ENCODE data around the gene SMC3. TPM values are rescaled to one million over a fixed set of nuclear protein-coding genes. Genes with fewer than 3 reads are reported as not detected.
A peak's percentile ranks its signal among the peaks of the same experiment; 100 is the strongest.
"Not testable (repeated sequence)": the region's sequence is repeated elsewhere in the genome, so short reads cannot be mapped to it uniquely, and the experiment has no call there.

Gene SMC3
- polyA plus RNA-seq, 2 of the 4 experiments (the other 2 are of a cell fraction) = 59.5 to 60.5 TPM

DNA sequence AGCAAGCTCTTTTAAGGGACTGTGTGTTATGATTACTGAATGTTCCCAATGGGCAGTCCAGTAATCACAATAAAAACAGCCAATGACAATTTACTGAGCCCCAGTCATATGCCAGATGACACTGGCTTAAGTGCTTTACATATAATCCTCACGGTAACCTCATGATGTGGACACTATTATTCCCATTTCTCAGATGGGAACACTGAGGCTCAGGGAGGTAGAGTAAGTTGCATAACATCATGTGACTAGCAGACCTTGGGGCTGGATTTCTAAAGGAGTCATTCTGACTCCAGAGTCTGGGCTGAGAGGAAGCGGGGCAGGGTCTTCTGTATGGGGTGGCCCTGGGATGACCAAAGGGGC is 69.1 kb downstream of the SMC3 start:
- WGBS (ENCODE audit: missing lambda C conversion rate) = 92% methylated on average over 1 of the region's 2 CpGs
- DNase-seq (ENCODE audit: low read depth in 1 of 2, low spot score in 1 of 2) = no peak
- CTCF ChIA-PET = interaction anchor here (1.0 to 4.4 kb wide), 6 partner anchors 21 to 45 kb away, joined by 3 to 20 read pairs (median 5); no protein-coding TSS in a partner anchor
- Histone ChIP-seq H3K9me3 (no peaks in the 10 kb centered on the region), H3K4me2 (peak overlapping the region; percentile 45; the same call in 1 of the 3 replicates), H3K27ac (peak overlapping the region; percentile 64 to 71; a peak in 4 of 6 replicates), H3K4me3 (no peak overlapping the region), H3K4me1 (peaks cover 45% of the 10 kb centered on the region)
- ATAC-seq = no peak
- no peak for FAIRE-seq
- TF ChIP-seq CBX8 (IDR thresholded peaks at IDR 0.05) (no peak), KDM1A (IDR thresholded peaks at IDR 0.05; ENCODE audit: low read depth) (peak; percentile 36; the same call in 1 of the 2 replicates), JUN (IDR thresholded peaks at IDR 0.05) (no peak), SREBF2 (IDR thresholded peaks at IDR 0.05) (no peak)
- POLR2A ChIA-PET = no interaction called here

DNA sequence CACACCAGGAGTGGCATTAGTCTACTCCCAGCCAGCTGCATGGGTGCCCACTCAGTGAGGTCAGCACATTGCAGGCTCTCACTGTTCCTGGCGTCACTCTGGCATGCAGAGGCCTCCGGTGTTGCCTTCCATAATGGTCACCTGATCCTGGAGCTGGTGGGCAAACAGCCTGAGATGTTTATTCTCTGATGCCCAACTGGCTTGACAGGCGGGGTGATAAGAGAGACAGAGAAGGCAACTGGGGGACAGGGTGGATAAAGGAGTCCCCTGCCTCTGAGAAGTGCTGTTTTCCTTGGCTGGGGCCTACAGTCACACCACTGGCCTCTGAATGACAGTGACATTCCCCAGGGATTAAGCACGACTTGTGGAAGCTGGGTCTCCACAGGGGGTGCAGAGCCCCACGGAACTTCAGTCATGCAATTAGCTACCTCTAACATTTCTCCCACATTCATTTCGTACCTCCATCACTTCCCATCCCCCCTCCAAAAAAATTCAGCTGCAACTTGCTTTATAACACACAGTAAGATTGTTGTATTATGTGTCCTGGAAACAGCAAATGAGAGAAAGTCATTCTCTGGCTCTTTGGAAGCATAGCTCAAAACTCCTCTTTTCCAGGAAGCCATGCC is 69.5 kb downstream of the SMC3 start:
- H3K4me3 ChIP-seq = no peak overlapping the region
- FAIRE-seq (no peak), DNase-seq (ENCODE audit: low read depth in 1 of 2, low spot score in 1 of 2) (no peak), ATAC-seq (peak; percentile 2 to 13; a peak in 3 of 6 replicates)
- H3K4me1 ChIP-seq = peaks cover 49% of the 10 kb centered on the region
- POLR2A ChIA-PET = interaction anchor here (0.8 to 1.5 kb wide), 2 partner anchors 36 to 234 kb away, joined by 3 read pairs; partner anchors contain the start of gene PDCD4
- H3K9me3 ChIP-seq = no peaks in the 10 kb centered on the region
- CTCF ChIA-PET = interaction anchor here (0.8 to 4.4 kb wide), 9 partner anchors 9 to 35 kb away, joined by 3 to 20 read pairs (median 3); no protein-coding TSS in a partner anchor
- TF ChIP-seq JUN (IDR thresholded peaks at IDR 0.05) (no peak), ZSCAN20 (CRISPR knock-in tag; IDR thresholded peaks at IDR 0.05) (no peak), JUNB (IDR thresholded peaks at IDR 0.05) (no peak), ZC3H11A (IDR thresholded peaks at IDR 0.05) (no peak), EHF (CRISPR knock-in tag; IDR thresholded peaks at IDR 0.05) (no peak), POLR2AphosphoS2 (conservative IDR thresholded peaks at IDR 0.05; ENCODE audit: low read length) (no peak), KDM5A (IDR thresholded peaks at IDR 0.05) (no peak), RARB (CRISPR knock-in tag; IDR thresholded peaks at IDR 0.05) (no peak), MAFK (IDR thresholded peaks at IDR 0.05; ENCODE audit: partially characterized antibody) (no peak), ZFP36 (IDR thresholded peaks at IDR 0.05; ENCODE audit: borderline replicate concordance, partially characterized antibody) (no peak), EHMT2 (IDR thresholded peaks at IDR 0.05; ENCODE audit: low read depth) (no peak), FOSL2 (IDR thresholded peaks at IDR 0.05) (no peak), FOSL2 (CRISPR knock-in tag; IDR thresholded peaks at IDR 0.05) (no peak), EP300 (IDR thresholded peaks at IDR 0.05) (no peak), NR3C1 (IDR thresholded peaks at IDR 0.05) (no peak), CBX2 (IDR thresholded peaks at IDR 0.05; ENCODE audit: borderline replicate concordance, low read depth) (no peak)
- peak overlapping the region; percentile 45 for H3K4me2 ChIP-seq
- WGBS (ENCODE audit: missing lambda C conversion rate) = 27% methylated on average over 4 of the region's 6 CpGs
- peak overlapping the region; percentile 64 to 71 for H3K27ac ChIP-seq

DNA sequence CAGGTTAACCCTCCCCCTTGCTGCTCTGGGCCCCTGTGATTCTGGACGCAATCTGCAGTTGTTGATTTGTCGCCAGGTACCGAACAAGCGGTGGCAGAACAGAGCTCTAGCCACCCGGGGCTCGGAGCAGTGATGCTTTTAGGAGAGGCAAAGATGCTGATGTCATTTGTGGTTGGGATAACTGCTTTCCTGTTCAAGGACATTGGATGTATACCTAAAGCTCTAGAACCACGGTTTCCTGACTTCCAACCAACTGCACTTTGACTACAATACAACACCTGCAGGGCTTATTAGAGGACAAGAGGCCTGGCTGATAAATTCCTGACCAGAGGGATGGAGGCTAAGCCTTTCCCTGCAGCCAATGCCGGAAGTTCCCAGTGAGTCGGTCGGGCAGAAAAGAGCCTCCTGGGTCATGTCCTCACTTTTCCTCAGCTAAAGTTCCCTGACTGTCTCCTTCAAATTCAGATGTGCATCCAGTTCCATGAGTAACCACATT is 70.1 kb downstream of the SMC3 start:
- peak overlapping the region; percentile 64 to 71 for H3K27ac ChIP-seq
- H3K9me3 ChIP-seq = no peaks in the 10 kb centered on the region
- DNase-seq (ENCODE audit: low read depth in 1 of 2, low spot score in 1 of 2) (peak in 1 of 2 experiments; percentile 34), FAIRE-seq (no peak), ATAC-seq (peak; percentile 37 to 57; a peak in 4 of 6 replicates)
- TF ChIP-seq POLR2AphosphoS2 (conservative IDR thresholded peaks at IDR 0.05; ENCODE audit: low read length) = no peak
- no peak for TF ChIP-seq EHMT2 (IDR thresholded peaks at IDR 0.05; ENCODE audit: low read depth)
- no peak for TF ChIP-seq NR3C1 (IDR thresholded peaks at IDR 0.05)
- peak; percentile 77; the same call in 1 of the 2 replicates for TF ChIP-seq RFX5 (IDR thresholded peaks at IDR 0.05)
- H3K4me3 ChIP-seq = no peak overlapping the region
- H3K4me2 ChIP-seq = peak overlapping the region; percentile 45
- peaks cover 53% of the 10 kb centered on the region for H3K4me1 ChIP-seq
- CTCF ChIA-PET = interaction anchor here (0.8 to 4.4 kb wide), 9 partner anchors 8 to 35 kb away, joined by 3 to 20 read pairs (median 3); no protein-coding TSS in a partner anchor
- POLR2A ChIA-PET = interaction anchor here (0.8 to 1.5 kb wide), 2 partner anchors 35 to 234 kb away, joined by 3 read pairs; partner anchors contain the start of gene PDCD4
- WGBS (ENCODE audit: missing lambda C conversion rate) = 47% methylated on average over 9 of the region's 10 CpGs

DNA sequence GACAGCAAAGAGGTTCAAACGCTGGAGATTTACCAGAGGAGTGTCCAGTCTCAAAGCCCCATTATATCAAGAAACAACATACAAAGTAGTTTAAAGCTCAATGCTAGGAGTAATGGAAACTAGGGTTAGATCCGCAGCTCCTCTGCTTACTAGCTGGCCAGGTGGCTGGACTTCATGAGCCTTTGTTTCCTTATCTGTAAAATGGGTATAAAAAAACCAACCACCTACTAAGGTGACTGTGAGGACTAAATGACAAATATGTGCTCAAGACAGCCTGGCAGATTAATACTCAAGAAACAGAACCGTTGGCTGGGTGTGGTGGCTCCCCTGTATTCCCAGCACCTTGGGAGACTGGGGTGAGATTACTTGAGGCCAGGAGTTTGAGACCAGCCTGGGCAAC is 70.8 kb downstream of the SMC3 start:
- WGBS (ENCODE audit: missing lambda C conversion rate) = 86% methylated on average over 3 of the region's 3 CpGs

DNA sequence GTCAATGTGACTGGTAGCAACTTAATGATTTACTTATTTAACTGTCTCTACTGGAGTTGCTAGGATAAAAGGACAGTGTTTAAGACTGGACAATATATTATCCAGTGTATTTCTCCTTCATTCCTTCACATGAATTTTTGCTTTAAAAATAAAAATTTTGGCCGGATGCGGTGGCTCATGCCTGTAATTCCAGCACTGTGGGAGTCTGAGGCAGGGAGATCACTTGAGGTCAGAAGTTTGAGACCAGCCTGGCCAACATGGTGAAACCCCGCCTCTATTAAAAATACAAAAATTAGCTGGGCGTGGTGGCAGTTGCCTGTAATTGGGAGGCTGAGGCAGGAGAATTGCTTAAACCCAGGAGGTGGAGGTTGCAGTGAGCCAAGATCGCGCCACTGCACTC is 71.6 kb downstream of the SMC3 start:
- H3K4me2 ChIP-seq; FAIRE-seq; H3K4me3 ChIP-seq; DNase-seq (ENCODE audit: low read depth in 1 of 2, low spot score in 1 of 2); ATAC-seq; POLR2A ChIA-PET; H3K9me3 ChIP-seq: not testable (repeated sequence)
- Histone ChIP-seq H3K27ac (peak overlapping the region; percentile 64 to 71; a peak in 4 of 6 replicates), H3K4me1 (peaks cover 53% of the 10 kb centered on the region)
- WGBS (ENCODE audit: missing lambda C conversion rate) = 86% methylated on average over 6 of the region's 6 CpGs
- CTCF ChIA-PET = interaction anchor here (2.8 to 4.4 kb wide), 2 partner anchors 28 to 33 kb away, joined by 10 to 20 read pairs; no protein-coding TSS in a partner anchor

More for the DNA sequence above, 70.8 kb downstream of the SMC3 start:
- ATAC-seq (no peak), FAIRE-seq (no peak), DNase-seq (ENCODE audit: low read depth in 1 of 2, low spot score in 1 of 2) (no peak)
- peak overlapping the region; percentile 64 to 71; a peak in 5 of 6 replicates for H3K27ac ChIP-seq
- H3K9me3 ChIP-seq = no peaks in the 10 kb centered on the region
- CTCF ChIA-PET = interaction anchor here (1.5 to 4.4 kb wide), 3 partner anchors 11 to 34 kb away, joined by 3 to 20 read pairs (median 10); no protein-coding TSS in a partner anchor
- TF ChIP-seq HDAC2 (IDR thresholded peaks at IDR 0.05) (0 out of 2 replicates have a peak, but pooled peaks have one; percentile 57), KDM1A (IDR thresholded peaks at IDR 0.05; ENCODE audit: low read depth) (peak; percentile 84; the same call in 1 of the 2 replicates), CHD4 (IDR thresholded peaks at IDR 0.05; ENCODE audit: borderline replicate concordance) (0 out of 2 replicates have a peak, but pooled peaks have one; percentile 39), NR3C1 (IDR thresholded peaks at IDR 0.05) (no peak)
- TF ChIP-seq, protein P1, sequence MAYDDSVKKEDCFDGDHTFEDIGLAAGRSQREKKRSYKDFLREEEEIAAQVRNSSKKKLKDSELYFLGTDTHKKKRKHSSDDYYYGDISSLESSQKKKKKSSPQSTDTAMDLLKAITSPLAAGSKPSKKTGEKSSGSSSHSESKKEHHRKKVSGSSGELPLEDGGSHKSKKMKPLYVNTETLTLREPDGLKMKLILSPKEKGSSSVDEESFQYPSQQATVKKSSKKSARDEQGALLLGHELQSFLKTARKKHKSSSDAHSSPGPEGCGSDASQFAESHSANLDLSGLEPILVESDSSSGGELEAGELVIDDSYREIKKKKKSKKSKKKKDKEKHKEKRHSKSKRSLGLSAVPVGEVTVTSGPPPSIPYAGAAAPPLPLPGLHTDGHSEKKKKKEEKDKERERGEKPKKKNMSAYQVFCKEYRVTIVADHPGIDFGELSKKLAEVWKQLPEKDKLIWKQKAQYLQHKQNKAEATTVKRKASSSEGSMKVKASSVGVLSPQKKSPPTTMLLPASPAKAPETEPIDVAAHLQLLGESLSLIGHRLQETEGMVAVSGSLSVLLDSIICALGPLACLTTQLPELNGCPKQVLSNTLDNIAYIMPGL (CRISPR knock-in tag; IDR thresholded peaks at IDR 0.05; ENCODE audit: borderline replicate concordance) = no peak
- peaks cover 53% of the 10 kb centered on the region for H3K4me1 ChIP-seq
- no peak overlapping the region for H3K4me3 ChIP-seq
- H3K4me2 ChIP-seq = no peak overlapping the region; the same call in 2 of the 3 replicates
- POLR2A ChIA-PET = interaction anchor here (1.5 kb wide), 1 partner anchor 233 kb away, joined by 3 read pairs; the partner anchor contains the start of gene PDCD4
